Lung microvascular endothelial cell (primary cell): Measurements from ENCODE around the gene CASR. TPM values are rescaled to one million over a fixed set of nuclear protein-coding genes. Genes with fewer than 3 reads are reported as not detected.

ENCODE experiments used
- total RNA-seq: library from RNA; depleted of rRNA; stranded (reverse); fragments of >200 nt; gene quantifications from 2 replicates; pipeline ENCODE4 v1.2.1, GENCODE V29; 2014

CASR gene
- total RNA-seq, 1 donor from 2014 or later = not detected

Other genes starting within 250 kb of the CASR start
- not detected in 2 replicates for gene ILDR1, start 161.4 kb upstream of the CASR start, total RNA-seq
- gene CD86, start 128.3 kb upstream of the CASR start, total RNA-seq = not detected in 2 replicates
- gene CSTA, start 141.6 kb downstream of the CASR start, total RNA-seq = not detected in 2 replicates
- 22.2 and 25.6 TPM in 2 replicates for gene MIX23, start 199.6 kb downstream of the CASR start, total RNA-seq
- gene FAM162A, start 200.5 kb downstream of the CASR start, total RNA-seq = 6.5 and 7.4 TPM in 2 replicates
- gene WDR5B, start 232.4 kb downstream of the CASR start, total RNA-seq = 2.6 and 3.8 TPM in 2 replicates